ENCODE results near the gene TEX30.

DNA sequence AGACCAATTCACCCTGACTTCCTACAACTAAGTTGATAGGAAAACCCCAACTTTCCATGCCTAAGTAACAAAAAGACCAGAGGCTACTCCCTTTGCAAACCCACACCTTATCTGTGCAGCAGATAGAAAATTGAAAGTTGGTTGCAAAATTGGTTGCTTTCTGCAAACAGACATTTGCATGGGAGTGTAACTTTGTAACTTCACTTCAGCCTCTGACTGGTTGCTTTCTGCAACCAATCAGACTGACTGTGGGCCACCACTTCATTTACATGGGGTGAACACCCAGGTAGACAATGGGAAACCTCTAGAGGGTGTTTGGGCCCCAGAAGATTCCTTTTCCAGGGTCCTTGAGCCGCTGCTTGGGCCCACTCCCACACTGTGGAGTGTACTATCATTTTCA is 9.8 kb downstream of the TEX30 start:
- TF ChIP-seq, protein P1, sequence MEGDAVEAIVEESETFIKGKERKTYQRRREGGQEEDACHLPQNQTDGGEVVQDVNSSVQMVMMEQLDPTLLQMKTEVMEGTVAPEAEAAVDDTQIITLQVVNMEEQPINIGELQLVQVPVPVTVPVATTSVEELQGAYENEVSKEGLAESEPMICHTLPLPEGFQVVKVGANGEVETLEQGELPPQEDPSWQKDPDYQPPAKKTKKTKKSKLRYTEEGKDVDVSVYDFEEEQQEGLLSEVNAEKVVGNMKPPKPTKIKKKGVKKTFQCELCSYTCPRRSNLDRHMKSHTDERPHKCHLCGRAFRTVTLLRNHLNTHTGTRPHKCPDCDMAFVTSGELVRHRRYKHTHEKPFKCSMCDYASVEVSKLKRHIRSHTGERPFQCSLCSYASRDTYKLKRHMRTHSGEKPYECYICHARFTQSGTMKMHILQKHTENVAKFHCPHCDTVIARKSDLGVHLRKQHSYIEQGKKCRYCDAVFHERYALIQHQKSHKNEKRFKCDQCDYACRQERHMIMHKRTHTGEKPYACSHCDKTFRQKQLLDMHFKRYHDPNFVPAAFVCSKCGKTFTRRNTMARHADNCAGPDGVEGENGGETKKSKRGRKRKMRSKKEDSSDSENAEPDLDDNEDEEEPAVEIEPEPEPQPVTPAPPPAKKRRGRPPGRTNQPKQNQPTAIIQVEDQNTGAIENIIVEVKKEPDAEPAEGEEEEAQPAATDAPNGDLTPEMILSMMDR (IDR thresholded peaks at IDR 0.05) = no peak
- no peak for TF ChIP-seq POLR2A (IDR thresholded peaks at IDR 0.05)
